Body of pancreas (tissue), 4 donors: ENCODE results near the gene FGF8. TPM values are rescaled to one million over a fixed set of nuclear protein-coding genes. Genes with fewer than 3 reads are reported as not detected.

Experiments
- ATAC-seq: fragments of 150-250 bp; one replicate; pipeline ENCODE4 v1.9.1; 2016
- DNase-seq, 4 donors: peaks; one replicate each; pipeline ENCODE4 v3.0.0-alpha.2; 2019
- H3K27ac ChIP-seq, 4 donors: fragments of 200-600 bp; sonication (generic); 1 replicate in 3 of 4; 2 replicates in 1 of 4; pipeline versions ENCODE4 v1.5.1 to v1.6.1; 2016 to 2019; ENCODE audit warnings: mild to moderate bottlenecking in 1 of 4, mixed read lengths in 1 of 4, moderate library complexity in 1 of 4
- H3K27me3 ChIP-seq, 2 donors: fragments of 200-600 bp; sonication (generic); one replicate each; pipeline ENCODE4 v1.6.0; 2016; ENCODE audit warnings: mild to moderate bottlenecking in 1 of 2
- H3K36me3 ChIP-seq, 2 donors: fragments of 200-600 bp; sonication (generic); replicated peaks in 1 of 2; 2 replicates each; pipeline ENCODE4 v1.5.1; 2016; ENCODE audit warnings: low read depth in 2 of 2; ENCODE audit not compliant: insufficient read depth in 1 of 2
- H3K4me1 ChIP-seq: fragments of 200-600 bp; sonication (generic); one replicate; pipeline ENCODE4 v1.6.0; 2016
- H3K4me3 ChIP-seq, 2 donors: fragments of 200-600 bp; sonication (generic); 1 replicate in 1 of 2; 2 replicates in 1 of 2; pipeline ENCODE4 v1.5.1; 2016 to 2019
- H3K9me3 ChIP-seq, 3 donors: fragments of 200-600 bp; sonication (generic); 1 replicate in 2 of 3; 2 replicates in 1 of 3; pipeline ENCODE4 v1.5.1; 2016
- POLR2A ChIP-seq, 3 donors: fragments of 450-650 bp; IDR thresholded peaks; one replicate each; pipeline ENCODE4 v1.6.1; 2016; ENCODE audit warnings: antibody characterized with exemption in 3 of 3, mild to moderate bottlenecking in 2 of 3
- WGBS, 2 donors: methylation state at CpG; one replicate each; pipeline ENCODE4 v1.1.5; 2017; 5-methylcytosine and 5-hydroxymethylcytosine counted together
- intact Hi-C: fragments of 100-400 bp; cut with DNase I; formaldehyde crosslinking; loops from one replicate; pipeline ENCODE4 v1.15.1; 2023
- total RNA-seq, 2 donors: library from RNA; depleted of rRNA; stranded (reverse); fragments of >200 nt; gene quantifications; one replicate each; pipeline ENCODE4 v1.1.0, GENCODE V29; 2016
- TF ChIP-seq, protein P1 (sequence below), 7 experiments: fragments of 450-650 bp in 4 of 7; fragments of 200-600 bp in 3 of 7; sonication (generic) in 3 of 7; IDR thresholded peaks; one replicate each; pipeline ENCODE4 v1.5.1; 2016 to 2019; ENCODE audit warnings: antibody characterized with exemption in 7 of 7

Gene FGF8
- total RNA-seq, 2 donors from 2014 or later, result not detected

- intact Hi-C loops, result no loop called here
- no peaks in the 10 kb centered on the region for H3K36me3 ChIP-seq
- DNase-seq, result no peak
- H3K27me3 ChIP-seq, result no peaks in the 10 kb centered on the region
- H3K9me3 ChIP-seq, result no peaks in the 10 kb centered on the region
- H3K4me3 ChIP-seq, result no peak overlapping the region
- no peak overlapping the region for H3K27ac ChIP-seq
- no peak for TF ChIP-seq POLR2A (IDR thresholded peaks at IDR 0.05)
- TF ChIP-seq, protein P1, sequence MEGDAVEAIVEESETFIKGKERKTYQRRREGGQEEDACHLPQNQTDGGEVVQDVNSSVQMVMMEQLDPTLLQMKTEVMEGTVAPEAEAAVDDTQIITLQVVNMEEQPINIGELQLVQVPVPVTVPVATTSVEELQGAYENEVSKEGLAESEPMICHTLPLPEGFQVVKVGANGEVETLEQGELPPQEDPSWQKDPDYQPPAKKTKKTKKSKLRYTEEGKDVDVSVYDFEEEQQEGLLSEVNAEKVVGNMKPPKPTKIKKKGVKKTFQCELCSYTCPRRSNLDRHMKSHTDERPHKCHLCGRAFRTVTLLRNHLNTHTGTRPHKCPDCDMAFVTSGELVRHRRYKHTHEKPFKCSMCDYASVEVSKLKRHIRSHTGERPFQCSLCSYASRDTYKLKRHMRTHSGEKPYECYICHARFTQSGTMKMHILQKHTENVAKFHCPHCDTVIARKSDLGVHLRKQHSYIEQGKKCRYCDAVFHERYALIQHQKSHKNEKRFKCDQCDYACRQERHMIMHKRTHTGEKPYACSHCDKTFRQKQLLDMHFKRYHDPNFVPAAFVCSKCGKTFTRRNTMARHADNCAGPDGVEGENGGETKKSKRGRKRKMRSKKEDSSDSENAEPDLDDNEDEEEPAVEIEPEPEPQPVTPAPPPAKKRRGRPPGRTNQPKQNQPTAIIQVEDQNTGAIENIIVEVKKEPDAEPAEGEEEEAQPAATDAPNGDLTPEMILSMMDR (IDR thresholded peaks at IDR 0.05), result no peak
- no peaks in the 10 kb centered on the region for H3K4me1 ChIP-seq
- ATAC-seq, result no peak
- WGBS, 2 donors, result 73 to 74% methylated on average over 2 of the region's 2 CpGs
These were observed 54.1 kb downstream of the FGF8 start for GRCh38 chr10:101721806-101722205.

DNA sequence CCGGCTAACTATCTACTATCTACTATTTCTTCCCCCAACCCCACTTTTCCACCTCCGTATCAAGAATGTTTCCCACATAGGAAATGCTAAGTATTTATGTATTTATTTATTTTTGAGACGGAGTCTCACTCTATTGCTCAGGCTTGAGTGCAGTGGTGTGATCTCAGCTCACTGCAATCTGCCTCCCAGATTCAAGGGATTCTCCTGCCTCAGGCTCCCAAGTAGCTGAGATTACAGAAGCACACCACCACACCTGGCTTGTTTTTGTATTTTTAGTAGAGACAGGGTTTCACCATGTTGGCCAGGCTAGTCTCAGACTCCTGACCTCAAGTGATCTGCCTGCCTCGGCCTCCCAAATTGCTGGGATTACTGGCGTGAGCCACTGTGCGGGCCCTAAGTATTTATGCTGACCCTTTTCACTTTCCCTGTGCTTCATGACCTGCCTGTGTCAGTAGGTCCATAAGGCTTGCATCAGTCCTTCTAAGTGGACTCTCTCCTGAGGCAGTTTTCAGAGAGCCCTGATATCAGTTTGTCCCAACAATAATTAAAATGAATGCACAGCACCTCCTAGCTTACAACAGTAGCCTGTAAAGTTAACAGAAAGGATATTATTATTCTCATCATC is 55.2 kb downstream of the FGF8 start:
- intact Hi-C loops, result no loop called here
- Histone ChIP-seq H3K27me3 (no peaks in the 10 kb centered on the region), H3K36me3 (no peaks in the 10 kb centered on the region), H3K4me3 (no peak overlapping the region), H3K9me3 (no peaks in the 10 kb centered on the region), H3K4me1 (no peaks in the 10 kb centered on the region), H3K27ac (no peak overlapping the region)
- TF ChIP-seq, protein P1 (IDR thresholded peaks at IDR 0.05), result no peak
- TF ChIP-seq POLR2A (IDR thresholded peaks at IDR 0.05), result no peak
- ATAC-seq, result no peak
- 91 to 97% methylated on average over 6 of the region's 6 CpGs for WGBS, 2 donors
- no peak for DNase-seq

Other genes with a start within 250 kb of the FGF8 start
- gene POLL, start 187.9 kb downstream of the FGF8 start, total RNA-seq, result 10 to 100 TPM; 36.9 to 38.4 TPM
- gene DPCD, start 187.8 kb downstream of the FGF8 start, total RNA-seq, result 10 to 100 TPM in 1 of 2 donors, 1 to 10 TPM in 1; 9.2 to 16.6 TPM
- gene FBXW4, start 80.9 kb downstream of the FGF8 start, total RNA-seq, result 10 to 100 TPM; 33.5 to 40.5 TPM
- 10 to 100 TPM in 1 of 2 donors, 1 to 10 TPM in 1; 8.3 to 18.1 TPM for gene NPM3, start 7.3 kb upstream of the FGF8 start, total RNA-seq
- 100 to 1,000 TPM in 1 of 2 donors, 10 to 100 TPM in 1; 83.3 to 110 TPM for gene OGA, start 42.3 kb upstream of the FGF8 start, total RNA-seq
- gene KCNIP2, start 67.7 kb upstream of the FGF8 start, total RNA-seq, result 10 to 100 TPM in 1 of 2 donors, 1 to 10 TPM in 1; 1.8 to 13.5 TPM